Liver (tissue), 9 donors: ENCODE measurements around the gene CCR4. TPM values are rescaled to one million over a fixed set of nuclear protein-coding genes. Genes with fewer than 3 reads are reported as not detected.
A peak's percentile ranks its signal among the peaks of the same experiment; 100 is the strongest.
"Not testable (repeated sequence)": the region's sequence is repeated elsewhere in the genome, so short reads cannot be mapped to it uniquely, and the experiment has no call there.

Experiments
- DNase-seq: peaks from one replicate; pipeline ENCODE4 v3.0.0-alpha.2; 2017; ENCODE audit warnings: low spot score
- H3K27ac ChIP-seq, 2 donors: one replicate each; pipeline ENCODE4 v1.7.0; 2013; ENCODE audit warnings: inconsistent platforms in 2 of 2, low read length in 2 of 2, control low read depth in 1 of 2, low read depth in 1 of 2, mild to moderate bottlenecking in 1 of 2
- H3K27me3 ChIP-seq, 4 donors: one replicate each; pipeline versions ENCODE4 v1.6.1 to v1.7.0; 2013; ENCODE audit warnings: low read length in 3 of 4, inconsistent platforms in 1 of 4, mild to moderate bottlenecking in 1 of 4, moderate library complexity in 1 of 4; ENCODE audit not compliant: control insufficient read depth in 4 of 4, insufficient read depth in 4 of 4
- H3K36me3 ChIP-seq, 4 donors: one replicate each; pipeline versions ENCODE4 v1.6.1 to v1.7.0; 2013; ENCODE audit warnings: low read length in 3 of 4, mild to moderate bottlenecking in 3 of 4, low read depth in 1 of 4, moderate library complexity in 1 of 4; ENCODE audit not compliant: control insufficient read depth in 4 of 4, insufficient read depth in 3 of 4
- H3K4me1 ChIP-seq, 4 donors: one replicate each; pipeline versions ENCODE4 v1.6.1 to v1.7.0; 2013; ENCODE audit warnings: low read length in 3 of 4, mild to moderate bottlenecking in 3 of 4, moderate library complexity in 1 of 4; ENCODE audit not compliant: control insufficient read depth in 4 of 4, insufficient read depth in 4 of 4
- H3K4me3 ChIP-seq, 3 donors: one replicate each; pipeline versions ENCODE4 v1.6.1 to v1.7.0; 2013; ENCODE audit warnings: low read length in 3 of 3, control low read depth in 1 of 3, low read depth in 1 of 3, mild to moderate bottlenecking in 1 of 3
- H3K9ac ChIP-seq, 2 donors: one replicate each; pipeline ENCODE4 v1.7.0; 2013; ENCODE audit warnings: low read length in 2 of 2, mild to moderate bottlenecking in 2 of 2, moderate library complexity in 2 of 2, control low read depth in 1 of 2, low read depth in 1 of 2
- H3K9me3 ChIP-seq, 4 donors: one replicate each; pipeline versions ENCODE4 v1.6.1 to v1.7.0; 2013; ENCODE audit warnings: low read length in 3 of 4; ENCODE audit not compliant: control insufficient read depth in 4 of 4
- FOXA2 ChIP-seq: IDR thresholded peaks from 2 replicates; pipeline ENCODE4 v1.6.1; 2016; ENCODE audit warnings: antibody characterized with exemption
- JUND ChIP-seq, 2 donors: IDR thresholded peaks; 2 replicates each; pipeline ENCODE4 v1.6.1; 2016; ENCODE audit warnings: antibody characterized with exemption in 2 of 2
- MAX ChIP-seq: IDR thresholded peaks from 2 replicates; pipeline ENCODE4 v1.6.1; 2016; ENCODE audit warnings: antibody characterized with exemption
- NR2F2 ChIP-seq: IDR thresholded peaks from 2 replicates; pipeline ENCODE4 v1.6.1; 2016; ENCODE audit warnings: antibody characterized with exemption
- RAD21 ChIP-seq, 2 donors: IDR thresholded peaks; 2 replicates each; pipeline ENCODE4 v1.6.1; 2016; ENCODE audit warnings: antibody characterized with exemption in 2 of 2, mild to moderate bottlenecking in 2 of 2
- RXRA ChIP-seq, 2 donors: IDR thresholded peaks; 2 replicates each; pipeline ENCODE4 v1.6.1; 2017 to 2018; ENCODE audit warnings: antibody characterized with exemption in 2 of 2, mild to moderate bottlenecking in 1 of 2
- TAF1 ChIP-seq: conservative IDR thresholded peaks from 2 replicates; pipeline ENCODE4 v1.6.1; 2016; ENCODE audit warnings: antibody characterized with exemption, mild to moderate bottlenecking
- YY1 ChIP-seq: IDR thresholded peaks from 2 replicates; pipeline ENCODE4 v1.6.1; 2016; ENCODE audit warnings: antibody characterized with exemption, mild to moderate bottlenecking
- whole genome bisulfite sequencing: extraction: QIAGEN DNeasy Blood & Tissue Kit; methylation state at CpG from one replicate; pipeline ENCODE4 v1.1.7; 2013; 5-methylcytosine and 5-hydroxymethylcytosine counted together
- polyA plus RNA-seq, 2 donors: library from polyadenylated mRNA; stranded (reverse) in 1 of 2; unstranded in 1 of 2; fragments of 200-250 nt in 1 of 2; fragments of >200 nt in 1 of 2; fragmentation: Nextera tagmentation in 1 of 2; extraction: Ambion mirVana in 1 of 2; gene quantifications; one replicate each; pipeline versions ENCODE4 v1.2.1 to v1.2.3, GENCODE V29; 2013 to 2015
- total RNA-seq, 2 donors: library from RNA; depleted of rRNA; stranded (reverse); fragments of >200 nt; gene quantifications; one replicate each; pipeline ENCODE4 v1.2.3, GENCODE V29; 2014
- TF ChIP-seq, protein P1 (sequence below): IDR thresholded peaks from 2 replicates; pipeline ENCODE4 v1.6.1; 2016; ENCODE audit warnings: antibody characterized with exemption
- TF ChIP-seq, protein P2 (sequence below): IDR thresholded peaks from 2 replicates; pipeline ENCODE4 v1.6.1; 2016; ENCODE audit warnings: antibody characterized with exemption
- TF ChIP-seq, protein P3 (sequence below): fragments of 150-350 bp; IDR thresholded peaks from 2 replicates; pipeline ENCODE4 v1.5.1; 2017; ENCODE audit warnings: improper control_type of control experiment, low read depth, low read length; ENCODE audit not compliant: missing input control
- donor health status: healthy.
- donor health status: healthy.
- donor health status: healthy.
- donor health status: healthy.
- donor health status: healthy.

The CCR4 gene
- total RNA-seq, result 1 to 10 TPM in 1 of 2 donors, under 1 TPM in 1; 0.25 to 1.0 TPM
- polyA plus RNA-seq, result under 1 TPM; 0.07 to 0.08 TPM

GRCh38 chr3:32951410-32951811, at the start of gene CCR4:
TSS of gene CCR4 (plus strand) at chr3:32951644. CDS start at chr3:32953423, 1,779 bp downstream.
- Histone ChIP-seq H3K9ac (no peak within 1 kb of the TSS), H3K4me3 (no peak within 1 kb of the TSS), H3K27ac (no peak within 1 kb of the TSS), H3K4me1 (no peaks in the 10 kb centered on the region), H3K27me3 (no peaks in the 10 kb centered on the region), H3K36me3 (no peaks in the 10 kb centered on the region), H3K9me3 (no peaks in the 10 kb centered on the region)
- no peak for TF ChIP-seq NR2F2
- TF ChIP-seq, protein P1, sequence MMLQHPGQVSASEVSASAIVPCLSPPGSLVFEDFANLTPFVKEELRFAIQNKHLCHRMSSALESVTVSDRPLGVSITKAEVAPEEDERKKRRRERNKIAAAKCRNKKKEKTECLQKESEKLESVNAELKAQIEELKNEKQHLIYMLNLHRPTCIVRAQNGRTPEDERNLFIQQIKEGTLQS, result no peak
- TF ChIP-seq, protein P2, sequence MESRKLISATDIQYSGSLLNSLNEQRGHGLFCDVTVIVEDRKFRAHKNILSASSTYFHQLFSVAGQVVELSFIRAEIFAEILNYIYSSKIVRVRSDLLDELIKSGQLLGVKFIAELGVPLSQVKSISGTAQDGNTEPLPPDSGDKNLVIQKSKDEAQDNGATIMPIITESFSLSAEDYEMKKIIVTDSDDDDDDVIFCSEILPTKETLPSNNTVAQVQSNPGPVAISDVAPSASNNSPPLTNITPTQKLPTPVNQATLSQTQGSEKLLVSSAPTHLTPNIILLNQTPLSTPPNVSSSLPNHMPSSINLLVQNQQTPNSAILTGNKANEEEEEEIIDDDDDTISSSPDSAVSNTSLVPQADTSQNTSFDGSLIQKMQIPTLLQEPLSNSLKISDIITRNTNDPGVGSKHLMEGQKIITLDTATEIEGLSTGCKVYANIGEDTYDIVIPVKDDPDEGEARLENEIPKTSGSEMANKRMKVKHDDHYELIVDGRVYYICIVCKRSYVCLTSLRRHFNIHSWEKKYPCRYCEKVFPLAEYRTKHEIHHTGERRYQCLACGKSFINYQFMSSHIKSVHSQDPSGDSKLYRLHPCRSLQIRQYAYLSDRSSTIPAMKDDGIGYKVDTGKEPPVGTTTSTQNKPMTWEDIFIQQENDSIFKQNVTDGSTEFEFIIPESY, result no peak
- TF ChIP-seq RXRA (IDR thresholded peaks at IDR 0.05), result peak in 1 of 2 donors; percentile 7
- no peak for TF ChIP-seq FOXA2
- WGBS, result 61% methylated on average over 9 of the region's 9 CpGs
- DNase-seq, result no peak

DNA sequence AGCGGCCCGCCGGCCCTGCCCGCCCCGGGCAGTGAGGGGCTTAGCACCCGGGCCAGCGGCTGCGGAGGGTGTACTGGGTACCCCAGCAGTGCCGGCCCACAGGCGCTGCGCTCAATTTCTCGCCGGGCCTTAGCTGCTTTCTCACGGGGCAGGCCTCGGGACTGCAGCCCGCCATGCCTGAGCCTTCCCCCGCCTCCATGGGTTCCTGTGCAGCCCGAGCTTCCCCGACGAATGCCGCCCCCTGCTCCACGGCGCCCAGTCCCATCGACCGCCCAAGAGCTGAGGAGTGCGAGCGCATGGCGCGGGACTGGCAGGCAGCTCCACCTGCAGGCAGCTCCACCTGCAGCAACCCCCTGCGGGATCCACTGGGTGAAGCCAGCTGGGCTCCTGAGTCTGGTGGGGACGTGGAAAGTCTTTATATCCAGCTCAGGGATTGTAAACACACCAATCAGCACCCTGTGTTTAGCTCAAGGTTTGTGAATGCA, 48.5 kb upstream of the CCR4 start:
- peak; percentile 17 to 60 for TF ChIP-seq RAD21 (IDR thresholded peaks at IDR 0.05)
- H3K4me3 ChIP-seq, result peak overlapping the region in 1 of 3 donors; percentile 23
- H3K36me3 ChIP-seq, H3K9me3 ChIP-seq, H3K9ac ChIP-seq, H3K27ac ChIP-seq, H3K4me1 ChIP-seq, H3K27me3 ChIP-seq: not testable (repeated sequence)
- WGBS, result 27% methylated on average over 31 of the region's 31 CpGs
- DNase-seq, result peak; percentile 38

- no peak for DNase-seq
- no peak for TF ChIP-seq YY1
- TF ChIP-seq JUND (IDR thresholded peaks at IDR 0.05), result no peak
- no peak for TF ChIP-seq TAF1
- TF ChIP-seq, protein P2, result no peak
- TF ChIP-seq, protein P3, sequence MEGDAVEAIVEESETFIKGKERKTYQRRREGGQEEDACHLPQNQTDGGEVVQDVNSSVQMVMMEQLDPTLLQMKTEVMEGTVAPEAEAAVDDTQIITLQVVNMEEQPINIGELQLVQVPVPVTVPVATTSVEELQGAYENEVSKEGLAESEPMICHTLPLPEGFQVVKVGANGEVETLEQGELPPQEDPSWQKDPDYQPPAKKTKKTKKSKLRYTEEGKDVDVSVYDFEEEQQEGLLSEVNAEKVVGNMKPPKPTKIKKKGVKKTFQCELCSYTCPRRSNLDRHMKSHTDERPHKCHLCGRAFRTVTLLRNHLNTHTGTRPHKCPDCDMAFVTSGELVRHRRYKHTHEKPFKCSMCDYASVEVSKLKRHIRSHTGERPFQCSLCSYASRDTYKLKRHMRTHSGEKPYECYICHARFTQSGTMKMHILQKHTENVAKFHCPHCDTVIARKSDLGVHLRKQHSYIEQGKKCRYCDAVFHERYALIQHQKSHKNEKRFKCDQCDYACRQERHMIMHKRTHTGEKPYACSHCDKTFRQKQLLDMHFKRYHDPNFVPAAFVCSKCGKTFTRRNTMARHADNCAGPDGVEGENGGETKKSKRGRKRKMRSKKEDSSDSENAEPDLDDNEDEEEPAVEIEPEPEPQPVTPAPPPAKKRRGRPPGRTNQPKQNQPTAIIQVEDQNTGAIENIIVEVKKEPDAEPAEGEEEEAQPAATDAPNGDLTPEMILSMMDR, result no peak
- no peak for TF ChIP-seq NR2F2
- TF ChIP-seq, protein P1, result no peak
- TF ChIP-seq MAX, result no peak
- no peaks in the 10 kb centered on the region for H3K9me3 ChIP-seq
- peaks cover 0 to 4% (median 0%) of the 10 kb centered on the region in 4 donors for H3K4me1 ChIP-seq
- H3K4me3 ChIP-seq, result no peak overlapping the region
- WGBS, result 95% methylated on average over 10 of the region's 10 CpGs
- peaks cover 0 to 7% (median 0%) of the 10 kb centered on the region in 4 donors for H3K27me3 ChIP-seq
- H3K27ac ChIP-seq, result no peak overlapping the region
- H3K9ac ChIP-seq, result no peak overlapping the region
- H3K36me3 ChIP-seq, result no peaks in the 10 kb centered on the region
These were observed 47.5 kb upstream of the CCR4 start for GRCh38 chr3:32903953-32904352.
